Esophagus squamous epithelium (tissue), 5 donors: ENCODE results near the gene CNNM1. TPM values are rescaled to one million over a fixed set of nuclear protein-coding genes. Genes with fewer than 3 reads are reported as not detected.

Experiments used
- DNase-seq: peaks from one replicate; lab custom pipeline; 2025; lab: John Stamatoyannopoulos, UW
- H3K27ac ChIP-seq, 4 donors: fragments of 200-600 bp; sonication (generic); one replicate each; pipeline ENCODE4 v1.5.1; 2016 to 2019; ENCODE audit warnings: mild to moderate bottlenecking in 1 of 4
- H3K27me3 ChIP-seq, 4 donors: fragments of 200-600 bp; sonication (generic); 1 replicate in 3 of 4; 2 replicates in 1 of 4; pipeline versions ENCODE4 v1.5.1 to v1.6.0; 2017 to 2021; ENCODE audit warnings: antibody characterized with exemption in 1 of 4
- H3K36me3 ChIP-seq, 3 donors: fragments of 200-600 bp; sonication (generic); one replicate each; pipeline ENCODE4 v1.5.1; 2016 to 2019
- H3K4me1 ChIP-seq, 3 donors: fragments of 200-600 bp; sonication (generic); one replicate each; pipeline ENCODE4 v1.5.1; 2017 to 2019
- H3K4me3 ChIP-seq, 4 donors: fragments of 200-600 bp; sonication (generic); 1 replicate in 3 of 4; 2 replicates in 1 of 4; pipeline ENCODE4 v1.5.1; 2016 to 2019; ENCODE audit warnings: mild to moderate bottlenecking in 2 of 4, moderate library complexity in 1 of 4
- H3K9me3 ChIP-seq, 3 donors: fragments of 200-600 bp; sonication (generic); one replicate each; pipeline ENCODE4 v1.5.1; 2016 to 2019
- CTCF ChIP-seq, 6 experiments: fragments of 450-650 bp in 4 of 6; fragments of 200-600 bp in 2 of 6; sonication (generic) in 2 of 6; IDR thresholded peaks; one replicate each; pipeline ENCODE4 v1.5.1; 2016 to 2019; ENCODE audit warnings: antibody characterized with exemption in 6 of 6, mild to moderate bottlenecking in 4 of 6, moderate library complexity in 4 of 6
- POLR2A ChIP-seq, 4 donors: fragments of 450-650 bp; IDR thresholded peaks; one replicate each; pipeline ENCODE4 v1.6.1; 2017; ENCODE audit warnings: antibody characterized with exemption in 4 of 4, mild to moderate bottlenecking in 4 of 4, moderate library complexity in 3 of 4
- WGBS, 2 donors: methylation state at CpG; one replicate each; pipeline ENCODE4 v1.1.5; 2018; 5-methylcytosine and 5-hydroxymethylcytosine counted together
- intact Hi-C: fragments of 100-400 bp; cut with DNase I; formaldehyde crosslinking; loops from one replicate; pipeline ENCODE4 v1.15.0; 2022
- total RNA-seq, 4 donors: library from RNA; depleted of rRNA; stranded (reverse); fragments of >200 nt; gene quantifications; one replicate each; pipeline ENCODE4 v1.1.0, GENCODE V29; 2016
- donor health status: DM: yes; HTN: yes; CAD: no.

Gene CNNM1
- total RNA-seq, 4 donors from 2014 or later: 1.8 to 2.7 (median 2.1) TPM

- H3K36me3 ChIP-seq: no peaks in the 10 kb centered on the region
- TF ChIP-seq CTCF (IDR thresholded peaks at IDR 0.05) (no peak), POLR2A (IDR thresholded peaks at IDR 0.05) (no peak)
- no peak for DNase-seq
- H3K4me1 ChIP-seq: no peaks in the 10 kb centered on the region
- H3K27ac ChIP-seq: no peak overlapping the region
- H3K9me3 ChIP-seq: no peaks in the 10 kb centered on the region
- no peaks in the 10 kb centered on the region for H3K27me3 ChIP-seq
- WGBS, 2 donors: 87 to 100% methylated on average over 1 of the region's 1 CpG
- intact Hi-C loops: no loop called here
- H3K4me3 ChIP-seq: no peak overlapping the region
These were observed 53.0 kb downstream of the CNNM1 start for GRCh38 chr10:99382176-99382575.

GRCh38 chr10:99387071-99387470 lies 57.9 kb downstream of the CNNM1 start:
- Histone ChIP-seq H3K27me3 (no peaks in the 10 kb centered on the region), H3K9me3 (no peaks in the 10 kb centered on the region), H3K4me3 (no peak overlapping the region), H3K36me3 (no peaks in the 10 kb centered on the region), H3K27ac (no peak overlapping the region), H3K4me1 (no peaks in the 10 kb centered on the region)
- no peak for DNase-seq
- no peak for TF ChIP-seq POLR2A (IDR thresholded peaks at IDR 0.05)
- intact Hi-C loops: no loop called here
- 80% methylated on average over 1 of the region's 4 CpGs; no CpG with 5 or more reads in 1 of the 2 donors for WGBS, 2 donors

- H3K27me3 ChIP-seq: no peaks in the 10 kb centered on the region
- intact Hi-C loops: no loop called here
- no peak overlapping the region for H3K27ac ChIP-seq
- no peaks in the 10 kb centered on the region for H3K9me3 ChIP-seq
- H3K4me3 ChIP-seq: no peak overlapping the region
- 95% methylated on average over 3 of the region's 11 CpGs; no CpG with 5 or more reads in 1 of the 2 donors for WGBS, 2 donors
- TF ChIP-seq CTCF (IDR thresholded peaks at IDR 0.05) (no peak), POLR2A (IDR thresholded peaks at IDR 0.05) (no peak)
- H3K4me1 ChIP-seq: peaks cover 0 to 2% (median 0%) of the 10 kb centered on the region in 3 donors
- no peaks in the 10 kb centered on the region for H3K36me3 ChIP-seq
- no peak for DNase-seq
These were observed 58.4 kb downstream of the CNNM1 start for GRCh38 chr10:99387541-99387940.

GRCh38 chr10:99389729-99390480 lies 60.7 kb downstream of the CNNM1 start:
- WGBS, 2 donors: 81 to 86% methylated on average over 9 of the region's 9 CpGs

GRCh38 chr10:99391346-99391745 lies 62.2 kb downstream of the CNNM1 start:
- Histone ChIP-seq H3K4me1 (peaks cover 0 to 24% (median 3%) of the 10 kb centered on the region in 3 donors), H3K4me3 (no peak overlapping the region), H3K27me3 (no peaks in the 10 kb centered on the region), H3K9me3 (no peaks in the 10 kb centered on the region), H3K27ac (no peak overlapping the region), H3K36me3 (peaks cover 0 to 16% (median 0%) of the 10 kb centered on the region in 3 donors)
- TF ChIP-seq CTCF (IDR thresholded peaks at IDR 0.05) (no peak), POLR2A (IDR thresholded peaks at IDR 0.05) (no peak)
- 79 to 85% methylated on average over 2 of the region's 2 CpGs for WGBS, 2 donors
- intact Hi-C loops: loop anchor here (10.0 kb wide), 1 partner anchor 223 kb away; no protein-coding TSS in a partner anchor
- no peak for DNase-seq

More at GRCh38 chr10:99389729-99390480, 60.7 kb downstream of the CNNM1 start:
- no peak overlapping the region for H3K27ac ChIP-seq
- H3K36me3 ChIP-seq: peaks cover 0 to 2% (median 0%) of the 10 kb centered on the region in 3 donors
- intact Hi-C loops: loop anchor here (10.0 kb wide), 1 partner anchor 225 kb away; no protein-coding TSS in a partner anchor
- TF ChIP-seq POLR2A (IDR thresholded peaks at IDR 0.05) (no peak), CTCF (IDR thresholded peaks at IDR 0.05) (no peak)
- H3K27me3 ChIP-seq: no peaks in the 10 kb centered on the region
- peaks cover 0 to 10% (median 3%) of the 10 kb centered on the region in 3 donors for H3K4me1 ChIP-seq
- H3K4me3 ChIP-seq: no peak overlapping the region
- no peak for DNase-seq
- H3K9me3 ChIP-seq: no peaks in the 10 kb centered on the region
